ENCODE data around the gene FUBP3.
"Not testable (repeated sequence)": the region's sequence is repeated elsewhere in the genome, so short reads cannot be mapped to it uniquely, and the experiment has no call there.

The FUBP3 gene

DNA sequence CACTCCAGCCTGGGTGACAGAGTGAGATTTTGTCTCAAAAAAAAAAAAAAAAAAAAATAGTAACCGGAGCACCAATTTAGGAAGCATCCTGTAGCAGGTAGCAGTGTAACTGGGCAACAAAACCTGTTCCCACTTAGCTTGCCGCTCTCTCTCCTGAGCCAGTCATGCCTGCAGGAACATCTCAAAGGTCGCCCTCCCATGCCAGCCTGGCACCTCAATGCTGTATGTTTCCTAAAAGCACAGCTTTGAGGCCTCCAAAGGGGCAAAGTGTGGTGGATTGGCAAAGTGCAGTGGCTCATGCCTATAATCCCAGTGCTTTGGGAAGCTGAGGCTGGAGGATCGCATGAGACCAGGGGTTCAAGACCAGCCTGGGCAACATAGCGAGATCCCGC, 22.3 kb upstream of the FUBP3 start:
- DNase-seq: no peak

DNA sequence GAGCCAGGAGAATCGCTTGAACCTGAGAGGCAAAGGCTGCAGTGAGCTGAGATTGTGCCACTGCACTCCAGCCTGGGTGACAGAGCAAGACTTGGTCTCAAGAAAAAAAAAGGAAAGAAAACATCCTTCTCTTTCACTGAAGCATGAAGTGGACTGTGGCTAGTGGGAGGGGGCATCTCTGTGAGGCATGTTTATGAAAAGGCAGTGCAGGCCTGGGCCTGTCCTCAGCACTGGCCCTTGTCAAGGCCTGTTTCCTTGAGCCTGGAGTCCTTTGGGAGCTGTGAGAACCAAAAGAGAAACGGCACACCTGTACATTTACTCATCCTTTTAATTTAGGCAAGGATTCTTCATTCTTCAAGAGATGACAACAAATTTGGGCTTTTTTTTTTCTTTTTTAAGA, 18.3 kb upstream of the FUBP3 start:
- no peak for DNase-seq

DNA sequence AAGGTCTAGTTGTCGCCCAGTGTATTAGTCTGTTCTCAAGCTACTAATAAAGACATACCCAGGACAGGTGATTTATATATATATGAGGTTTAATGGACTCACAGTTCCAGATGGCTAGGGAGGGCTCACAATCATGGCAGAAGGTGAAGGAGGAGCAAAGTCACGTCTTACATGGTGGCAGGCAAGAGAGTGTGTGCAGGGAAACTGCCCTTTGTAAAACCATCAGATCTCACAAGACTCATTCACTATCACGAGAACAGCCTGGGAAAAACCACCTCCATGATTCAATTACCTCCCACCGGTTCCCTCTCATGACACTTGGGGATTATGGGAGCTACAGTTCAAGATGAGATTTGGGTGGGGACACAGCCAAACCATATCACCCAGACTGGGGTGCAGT, 16.9 kb upstream of the FUBP3 start:
- DNase-seq: not testable (repeated sequence)

DNA sequence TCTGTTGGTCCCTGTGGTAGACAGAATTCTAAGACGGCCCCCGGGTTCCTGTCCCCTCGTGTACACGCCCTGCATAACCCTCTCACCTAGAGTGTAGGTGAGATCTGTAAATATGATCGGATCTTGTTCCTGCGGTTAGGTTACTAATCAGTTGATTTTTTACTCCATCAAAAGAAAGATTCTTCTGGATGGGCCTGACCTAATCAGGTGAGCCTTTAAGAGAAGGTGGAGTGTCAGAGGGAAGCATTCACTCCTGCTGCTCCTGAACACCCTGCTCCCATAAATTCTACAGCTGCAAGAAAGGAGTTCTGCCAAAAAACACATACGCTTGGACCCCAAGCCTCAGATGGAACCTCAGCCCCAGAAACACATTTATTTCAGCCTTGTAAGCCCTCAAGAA, 15.6 kb upstream of the FUBP3 start:
- no peak for DNase-seq

DNA sequence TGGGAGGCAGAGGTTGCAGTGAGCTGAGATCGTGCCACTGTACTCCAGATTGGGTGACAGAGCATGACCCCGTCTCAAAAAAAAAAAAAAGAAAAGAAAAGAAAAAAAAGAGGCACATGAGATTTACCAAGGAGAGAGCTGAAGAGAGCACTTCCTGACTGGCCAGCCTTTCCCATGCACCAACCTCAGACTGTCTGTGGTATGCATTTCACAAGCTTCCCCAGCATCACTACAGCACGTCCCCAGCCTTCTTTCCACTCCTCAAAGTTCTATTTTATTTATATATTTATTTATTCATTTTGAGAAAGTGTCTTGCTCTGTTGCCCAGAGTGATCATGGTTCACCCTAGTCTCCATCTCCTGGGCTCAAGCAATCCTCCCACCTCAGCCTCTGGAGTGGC, 13.6 kb upstream of the FUBP3 start:
- no peak for DNase-seq

DNA sequence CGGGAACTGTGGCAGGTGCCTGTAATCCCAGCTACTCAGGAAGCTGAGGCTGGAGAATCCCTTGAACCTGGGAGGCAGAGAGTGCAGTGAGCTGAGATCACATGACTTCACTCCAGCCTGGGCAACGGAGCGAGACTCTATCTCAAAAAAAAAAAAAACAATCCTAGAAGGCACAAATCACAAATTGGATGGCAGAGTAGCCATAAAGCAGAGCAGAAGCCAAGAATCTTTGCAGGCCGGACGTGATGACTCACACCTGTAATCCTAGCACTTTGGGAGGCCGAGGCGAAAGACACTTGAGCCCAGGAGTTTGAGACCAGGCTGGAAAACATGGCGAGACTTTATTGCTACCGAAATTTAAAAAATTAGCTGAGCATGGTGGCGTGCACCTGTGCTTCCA, 9.2 kb upstream of the FUBP3 start:
- no peak for DNase-seq

DNA sequence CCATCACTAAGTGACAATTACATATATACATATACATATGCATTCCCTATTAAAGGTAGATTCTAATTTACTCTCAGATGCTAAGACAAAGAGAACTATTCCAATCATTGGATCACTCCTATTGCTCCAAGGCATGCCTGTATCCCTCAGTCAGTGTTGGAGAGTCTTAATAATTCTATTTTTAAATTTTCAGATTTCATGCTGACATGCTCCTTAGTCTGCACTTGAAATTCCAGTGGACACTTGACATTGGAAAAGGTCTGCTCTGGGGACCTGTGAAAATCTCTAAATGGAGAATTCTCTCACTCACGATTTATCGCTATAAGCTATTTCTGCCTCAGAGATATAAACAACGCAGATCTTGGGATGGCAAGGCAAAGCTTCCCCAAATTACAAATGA, 3.9 kb upstream of the FUBP3 start:
- no peak for DNase-seq

DNA sequence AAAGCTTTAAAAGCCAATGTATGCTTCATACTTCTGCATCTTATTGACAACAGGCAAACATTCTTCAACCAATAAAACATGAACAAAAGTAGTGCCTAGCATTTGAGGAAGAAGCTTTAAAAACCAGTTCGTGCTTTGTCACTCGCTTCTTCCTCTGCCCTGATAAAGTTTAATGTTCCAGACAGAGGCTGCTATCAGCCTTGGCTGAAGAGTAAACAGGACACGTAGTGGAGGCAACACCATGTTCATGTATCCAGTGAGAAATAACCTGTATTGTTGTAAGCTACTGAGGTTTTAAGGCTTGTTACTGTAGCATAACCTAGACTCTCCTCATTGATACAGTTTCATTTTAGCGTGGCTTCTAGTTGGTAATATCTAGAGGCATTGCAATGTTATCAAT, 3.2 kb upstream of the FUBP3 start:
- no peak for DNase-seq

DNA sequence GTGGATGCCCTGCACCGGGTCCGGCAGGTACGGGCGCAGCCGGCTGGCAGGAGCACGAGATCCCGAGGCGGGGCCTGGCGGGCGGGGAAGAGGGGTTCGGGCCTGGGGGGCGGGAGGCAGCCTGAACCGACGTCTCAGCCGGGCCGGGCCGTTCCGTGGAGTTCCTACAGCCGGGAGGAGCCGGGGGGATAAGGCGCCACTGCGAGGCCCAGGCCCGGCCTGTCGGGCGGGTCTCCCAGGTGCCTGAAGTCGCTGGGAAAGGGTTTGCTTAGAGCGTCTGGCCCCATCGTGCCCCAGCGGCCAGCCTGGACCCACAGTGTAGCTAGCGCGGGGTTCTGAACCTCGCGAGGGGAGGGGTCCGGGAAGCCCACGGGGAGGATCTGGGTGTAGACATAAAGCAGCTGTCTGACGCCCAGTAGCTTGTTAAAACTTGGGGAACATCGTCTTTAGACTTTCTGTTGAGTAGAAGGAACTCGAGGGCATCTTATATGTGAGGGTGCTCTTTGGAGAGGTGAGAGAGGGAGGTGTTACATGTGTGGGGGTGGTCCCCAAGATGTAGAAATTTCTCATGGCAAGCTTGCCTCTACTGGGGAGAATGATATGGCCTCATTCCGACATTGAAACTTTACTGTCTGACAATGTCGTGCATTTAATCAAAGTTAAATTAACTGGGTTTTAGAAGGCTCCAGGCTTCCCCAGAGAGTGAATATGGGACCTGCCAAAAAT, 524 bp downstream of the FUBP3 start:
- DNase-seq: peak; percentile 30

DNA sequence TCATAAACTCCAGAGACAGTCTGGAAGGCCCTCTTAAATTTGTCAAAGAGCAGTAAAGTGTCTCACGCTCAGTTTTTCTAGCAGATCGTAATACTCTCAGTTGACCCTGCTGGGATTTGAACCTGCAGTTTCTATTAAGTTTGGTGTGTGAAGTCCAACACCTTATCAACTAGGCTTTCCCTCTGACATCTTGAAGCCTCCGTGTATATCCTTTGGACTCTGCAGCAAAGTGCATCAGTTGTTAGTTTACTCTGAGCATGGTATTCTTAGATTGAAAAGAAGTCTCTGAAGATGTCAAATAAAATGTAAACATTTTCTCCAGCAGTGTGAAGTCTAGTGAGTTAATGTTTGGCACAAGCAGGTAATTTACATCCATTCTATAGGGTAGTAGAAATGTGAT, 2.4 kb downstream of the FUBP3 start:
- DNase-seq: no peak

DNA sequence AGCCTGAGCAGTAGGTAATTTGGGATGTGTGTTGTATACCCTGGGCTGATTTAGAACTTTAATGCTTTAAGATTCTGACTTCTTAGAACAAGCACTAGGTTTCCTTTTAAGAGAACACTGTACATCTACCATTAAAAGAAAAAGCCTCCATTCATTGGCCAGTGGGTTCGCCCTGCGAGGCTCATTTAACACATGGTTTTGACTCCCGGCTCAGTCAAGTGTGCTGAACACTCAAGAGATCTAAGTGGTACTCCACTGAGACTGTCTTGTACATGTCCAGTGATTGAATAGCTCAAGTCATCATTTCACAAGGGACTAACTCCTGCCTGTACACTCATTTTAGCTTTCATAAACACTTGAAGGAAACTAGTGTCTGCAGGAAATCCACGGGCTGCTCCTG, 3.9 kb downstream of the FUBP3 start:
- DNase-seq: no peak

DNA sequence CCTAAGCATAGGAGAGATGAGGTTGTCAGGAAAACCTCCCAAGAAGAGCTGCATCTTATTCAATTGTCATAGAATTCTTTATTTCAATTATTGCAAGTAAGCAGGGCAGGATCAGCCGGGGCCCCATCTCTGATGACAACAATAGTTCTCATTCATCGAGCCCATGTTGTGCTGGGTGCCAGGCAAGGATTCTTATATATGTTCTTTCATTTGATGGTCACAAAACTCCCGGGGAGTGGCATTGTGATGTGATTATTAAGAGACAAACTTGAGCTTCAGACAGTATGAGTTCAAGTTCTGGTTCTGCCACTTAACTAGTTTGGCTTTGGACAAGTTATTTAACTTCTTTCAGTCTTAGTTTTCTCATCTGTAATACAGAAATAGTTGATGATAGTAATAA, 8.5 kb downstream of the FUBP3 start:
- no peak for DNase-seq

DNA sequence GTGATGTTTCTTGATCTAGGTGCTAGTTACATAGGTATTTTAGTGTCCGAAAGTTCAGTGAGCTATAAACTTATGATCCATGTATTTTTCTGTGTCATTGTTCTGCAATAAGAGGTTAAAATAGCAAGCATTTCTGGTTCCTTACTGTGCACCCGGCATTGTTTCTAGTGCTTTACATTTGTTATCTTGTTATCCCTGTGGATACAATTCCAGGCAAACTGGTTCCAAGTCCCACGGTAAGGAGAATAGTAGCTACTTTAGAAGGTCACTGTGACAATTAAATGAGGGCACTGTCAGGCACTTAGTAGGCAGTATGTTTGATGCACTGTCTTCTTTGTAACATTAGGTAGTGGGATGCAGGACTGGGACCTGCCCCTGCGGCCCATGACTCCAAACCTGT, 9.0 kb downstream of the FUBP3 start:
- DNase-seq: no peak

DNA sequence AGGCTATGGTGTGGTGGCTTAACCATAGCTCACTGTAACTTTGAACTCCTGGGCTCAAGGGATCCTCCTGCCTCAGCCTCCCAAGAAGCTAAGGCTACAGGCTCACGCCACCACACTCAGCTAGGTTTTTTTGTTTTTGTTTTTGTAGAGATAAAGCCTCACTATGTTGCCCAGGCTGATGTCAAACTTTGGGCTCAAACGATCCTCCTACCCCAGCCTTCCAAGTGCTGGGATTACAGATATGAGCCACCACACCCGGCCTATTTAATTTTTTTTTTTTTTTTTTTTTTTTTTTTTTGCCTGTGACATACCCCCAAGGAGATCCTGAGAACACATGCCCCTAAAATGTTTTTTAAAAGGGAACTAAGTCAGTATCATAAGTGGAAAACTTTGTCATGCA, 10.4 kb downstream of the FUBP3 start:
- no peak for DNase-seq

DNA sequence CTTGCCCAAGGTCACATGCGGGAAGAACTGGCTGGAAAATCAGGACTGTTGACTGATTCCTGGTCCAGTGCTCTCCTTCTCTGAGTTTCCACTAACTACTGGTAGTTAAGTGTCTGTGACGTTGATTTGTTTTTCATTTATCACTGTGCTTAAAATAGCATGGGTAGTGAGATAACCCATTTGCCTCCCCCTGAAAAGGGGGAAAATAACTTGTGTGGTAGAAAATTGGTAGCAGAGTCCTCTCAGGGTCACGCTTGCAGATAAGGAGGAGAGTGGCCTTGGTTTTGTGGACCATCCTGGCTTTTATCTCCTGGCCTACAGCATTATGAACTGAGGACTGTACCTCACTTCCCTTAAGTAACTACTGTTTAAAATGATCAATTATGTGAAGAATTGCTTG, 10.9 kb downstream of the FUBP3 start:
- no peak for DNase-seq

DNA sequence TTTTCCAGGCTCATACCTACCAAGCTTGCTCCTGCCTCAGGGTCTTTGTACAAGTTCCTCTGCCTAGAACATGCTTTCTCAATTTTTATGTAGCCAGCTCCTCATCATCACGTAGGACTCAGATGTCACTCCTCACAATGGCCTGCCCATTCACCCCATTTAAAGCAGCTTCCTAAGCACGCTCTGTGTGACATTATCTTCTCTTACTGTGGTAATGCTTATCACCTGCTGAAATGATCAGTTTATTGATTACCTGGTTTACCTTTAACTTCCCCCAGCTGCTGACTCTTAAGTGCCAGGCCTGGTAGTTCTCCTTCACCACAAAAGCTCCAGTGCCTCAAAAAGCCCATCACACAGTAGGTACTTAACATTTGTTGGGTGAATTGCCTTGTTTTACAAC, 13.6 kb downstream of the FUBP3 start:
- DNase-seq: no peak

DNA sequence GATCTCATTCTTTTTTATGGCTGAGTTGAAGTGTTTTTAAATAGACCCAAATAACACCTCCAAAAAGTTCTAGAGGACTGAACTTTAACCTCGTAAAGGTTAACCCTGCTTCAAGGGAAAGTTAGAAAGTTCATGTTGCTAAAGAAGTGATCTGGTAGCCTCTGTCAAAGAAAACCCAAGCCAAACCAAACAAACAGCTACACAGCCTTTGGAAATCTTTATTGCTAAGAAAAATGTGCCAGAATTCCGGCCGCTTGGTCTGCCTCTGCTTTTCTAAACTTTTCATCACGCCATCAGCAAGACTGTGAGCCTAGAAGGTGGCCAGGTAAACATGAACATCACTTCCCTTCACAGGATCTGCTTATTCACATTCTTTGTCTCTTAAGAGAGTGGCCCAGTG, 17.9 kb downstream of the FUBP3 start:
- no peak for DNase-seq

DNA sequence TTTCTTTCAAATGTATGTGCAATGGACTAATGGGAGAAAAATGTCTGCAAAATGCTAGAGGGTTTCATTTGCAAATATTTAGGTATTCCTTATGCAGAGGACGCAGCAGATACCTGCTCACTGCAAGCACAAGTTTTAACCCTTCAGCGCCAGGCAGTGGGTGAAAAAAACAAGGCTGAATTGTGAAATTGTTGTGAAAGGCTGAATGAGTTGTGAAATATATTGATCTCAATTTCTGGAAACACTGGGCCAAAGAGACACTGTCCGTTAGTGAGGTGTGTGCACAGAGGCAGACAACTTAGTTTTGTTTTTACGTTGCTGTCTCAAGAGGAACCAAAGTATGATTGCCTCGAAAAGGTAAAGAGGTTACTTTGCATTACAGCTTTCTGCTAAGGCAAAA, 18.8 kb downstream of the FUBP3 start:
- no peak for DNase-seq

DNA sequence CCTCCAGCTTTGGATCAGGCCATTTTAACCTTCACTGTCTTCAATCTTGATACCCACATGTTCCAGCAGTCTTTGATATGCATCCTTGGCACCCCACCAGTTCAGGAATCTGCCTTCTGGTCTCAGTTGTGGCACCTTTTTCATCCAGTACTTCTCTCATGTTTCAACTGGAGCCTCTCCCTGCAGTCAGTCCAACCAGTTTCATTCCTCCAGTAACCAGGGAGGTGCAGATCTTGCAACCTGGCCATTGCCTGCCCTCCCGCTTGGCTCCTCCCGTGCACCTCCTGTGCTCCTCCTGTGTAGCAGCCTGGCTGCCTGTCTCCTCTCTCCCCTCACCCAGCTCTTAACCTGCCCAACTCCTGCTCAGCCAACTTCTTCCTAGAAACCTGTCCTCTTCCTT, 20.2 kb downstream of the FUBP3 start:
- no peak for DNase-seq

DNA sequence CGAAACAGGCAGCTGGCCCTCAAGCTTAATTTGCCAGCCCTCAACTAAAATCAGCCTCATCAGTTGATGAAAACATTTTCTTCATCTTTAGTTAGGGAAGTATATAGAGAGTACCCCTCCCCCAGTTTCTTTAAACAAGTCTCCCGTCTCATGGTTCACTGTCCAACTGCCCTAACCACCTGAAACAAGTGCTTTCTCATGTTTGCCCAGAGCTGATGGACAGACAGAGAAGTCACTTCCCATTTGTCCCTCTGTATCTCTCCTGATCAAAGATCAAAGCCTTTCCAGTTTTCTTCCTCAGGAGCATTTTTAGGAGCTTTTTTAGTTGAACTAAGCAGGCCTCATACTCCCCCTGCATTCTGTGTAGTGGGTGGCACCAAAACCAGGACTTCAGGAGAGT, 21.7 kb downstream of the FUBP3 start:
- DNase-seq: no peak

DNA sequence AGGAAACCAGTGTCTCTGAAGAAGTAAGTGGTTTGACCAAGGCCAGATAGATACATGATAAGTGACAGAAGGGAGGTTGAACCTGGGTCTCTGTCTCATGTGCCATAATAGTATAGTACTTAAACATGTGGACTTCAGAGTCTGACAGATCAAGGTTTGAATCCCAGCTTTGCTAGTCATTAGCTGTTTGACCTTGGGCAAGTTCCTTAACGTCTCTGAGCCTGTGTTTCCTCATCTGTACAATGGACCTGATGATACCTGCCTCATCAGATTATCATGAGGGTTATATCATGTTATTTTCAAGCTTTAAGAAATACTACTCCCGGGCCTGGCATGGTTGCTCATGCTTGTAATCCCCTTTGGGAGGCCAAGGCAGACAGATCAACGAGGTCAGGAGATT, 24.9 kb downstream of the FUBP3 start:
- DNase-seq: no peak

DNA sequence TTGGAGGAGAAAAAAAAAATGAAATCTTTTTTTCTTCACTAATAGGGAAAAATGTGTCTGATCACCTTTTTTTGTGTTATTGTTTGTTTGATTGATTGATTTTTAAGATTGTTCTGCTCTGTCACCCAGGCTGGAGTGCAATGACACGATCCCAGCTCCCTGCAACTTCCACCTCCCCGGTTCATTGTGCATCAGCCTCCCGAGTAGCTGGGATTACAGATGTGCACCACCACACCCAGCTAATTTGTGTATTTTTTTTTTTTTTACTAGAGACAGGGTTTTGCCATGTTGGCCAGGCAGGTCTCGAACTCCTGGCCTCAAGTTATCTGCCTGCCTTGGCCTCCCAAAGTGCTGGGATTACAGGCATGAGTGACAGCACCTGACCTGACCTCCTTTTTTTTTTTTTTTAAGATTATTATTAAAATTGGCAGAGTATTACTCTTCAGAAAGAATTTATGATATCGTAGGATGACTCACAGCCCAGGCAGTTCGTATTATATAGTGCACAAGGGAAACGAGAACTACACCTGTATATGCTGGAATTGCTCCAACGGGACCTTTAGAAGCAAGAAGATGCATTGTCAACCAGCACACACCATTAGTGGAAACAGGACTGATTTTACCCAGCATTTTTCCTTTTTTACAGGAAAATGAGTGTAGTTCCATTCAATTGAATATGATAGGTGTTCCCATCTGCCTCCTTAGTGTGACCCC, 27.7 kb downstream of the FUBP3 start:
- no peak for DNase-seq

DNA sequence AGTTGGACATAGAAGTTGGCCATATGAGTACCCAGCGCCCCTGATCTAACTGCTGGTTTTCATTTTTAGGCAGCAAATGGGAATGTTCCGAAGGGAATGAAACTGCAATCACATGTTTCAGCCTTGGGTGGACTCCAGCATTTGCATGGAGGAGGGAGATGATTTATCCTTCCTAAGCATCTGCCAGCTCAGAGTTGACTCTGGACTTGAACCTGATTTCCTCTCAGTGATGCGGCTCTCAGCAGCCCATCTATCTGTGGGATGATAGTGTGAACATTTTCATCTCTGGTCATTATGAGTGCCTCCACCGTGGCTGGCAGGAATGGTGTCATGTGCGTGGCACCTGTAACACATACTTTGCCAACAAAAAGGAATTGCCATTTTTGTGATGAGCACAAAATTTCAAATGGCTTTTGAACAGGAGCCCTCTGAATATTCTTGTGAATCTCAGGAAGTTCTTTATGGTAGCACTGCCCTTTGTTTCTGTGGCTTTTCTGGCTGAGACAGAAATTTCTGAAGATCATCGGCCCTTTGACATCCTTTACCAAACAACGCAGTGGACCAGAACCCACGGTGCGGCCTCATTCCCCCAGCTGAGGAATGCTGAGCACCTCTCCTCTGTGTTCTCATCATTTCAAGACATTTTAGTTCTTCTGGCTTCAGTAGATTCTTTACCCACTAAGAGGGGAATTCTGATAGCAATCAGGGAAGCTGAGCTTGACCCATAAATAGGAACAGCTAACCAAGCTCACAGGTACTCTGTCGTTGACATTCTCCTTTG, 28.5 kb downstream of the FUBP3 start:
- no peak for DNase-seq

DNA sequence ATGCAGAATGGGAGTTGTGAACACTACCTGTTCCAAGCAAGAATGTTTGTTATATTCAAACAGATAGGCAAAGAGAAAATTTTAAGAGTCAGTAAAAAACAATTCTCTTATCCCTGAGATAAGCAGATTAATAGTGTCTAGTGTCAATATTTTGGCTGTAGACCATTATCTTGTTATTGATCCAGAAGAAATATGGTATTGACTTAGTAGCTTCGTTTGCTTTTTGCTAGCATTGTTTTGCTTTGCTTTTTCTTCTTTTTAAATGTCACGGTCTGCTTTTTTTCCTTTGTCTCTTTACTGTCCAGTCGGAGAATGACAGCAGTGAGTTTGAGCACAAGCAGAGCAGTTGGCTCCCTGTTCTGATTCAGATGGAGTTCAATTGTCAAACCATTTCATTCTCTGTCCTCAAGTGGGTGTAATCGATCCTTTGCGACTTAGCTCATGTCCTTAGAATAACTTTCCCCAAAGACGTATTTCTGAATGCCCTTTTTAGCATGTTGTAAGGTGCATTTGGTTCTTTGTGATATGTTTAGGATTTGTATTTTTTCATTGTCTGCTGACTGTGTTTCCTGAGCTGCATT, 29.3 kb downstream of the FUBP3 start:
- no peak for DNase-seq

All from 8988T (cell line).